Nephron (organoid): ENCODE data around the gene TLR2.
A peak's percentile ranks its signal among the peaks of the same experiment; 100 is the strongest.

Experiments used
- H3K27ac Mint-ChIP-seq, 3 experiments: 2 replicates each; pipeline ENCODE4 v1.8.0; 2020; ENCODE audit warnings: mixed read lengths in 3 of 3, mild to moderate bottlenecking in 2 of 3, moderate library complexity in 1 of 3
- H3K27me3 Mint-ChIP-seq: 2 replicates; pipeline ENCODE4 v1.8.0; 2021; ENCODE audit warnings: low read depth, mild to moderate bottlenecking, moderate library complexity, mixed read lengths
- H3K36me3 Mint-ChIP-seq: 2 replicates; pipeline ENCODE4 v1.8.0; 2020; ENCODE audit warnings: low read depth, mixed read lengths
- H3K4me1 Mint-ChIP-seq: 2 replicates; pipeline ENCODE4 v1.8.0; 2020; ENCODE audit warnings: mixed read lengths
- H3K4me3 Mint-ChIP-seq, 3 experiments: 2 replicates each; pipeline ENCODE4 v1.8.0; 2020; ENCODE audit warnings: mild to moderate bottlenecking in 3 of 3, mixed read lengths in 3 of 3, moderate library complexity in 2 of 3
- H3K9me3 Mint-ChIP-seq: 2 replicates; pipeline ENCODE4 v1.8.0; 2020; ENCODE audit warnings: mixed read lengths
- CTCF ChIP-seq, 3 experiments: fragments of 200-600 bp; sonication (generic); IDR thresholded peaks; one replicate each; pipeline ENCODE4 v1.5.0; 2021; ENCODE audit warnings: antibody characterized with exemption in 3 of 3; ENCODE audit not compliant: unreplicated experiment in 3 of 3

The TLR2 gene

GRCh38 chr4:153679486-153679885, 4.6 kb upstream of the TLR2 start:
- Mint-ChIP-seq H3K9me3 (peaks cover 27% of the 10 kb centered on the region), H3K36me3 (no peaks in the 10 kb centered on the region), H3K27me3 (peaks cover 25% of the 10 kb centered on the region), H3K4me1 (peaks cover 6% of the 10 kb centered on the region), H3K27ac (no peak overlapping the region), H3K4me3 (no peak overlapping the region)
- no peak for TF ChIP-seq CTCF (IDR thresholded peaks at IDR 0.05; ENCODE audit: unreplicated experiment in 3 of 3)

- peaks cover 14% of the 10 kb centered on the region for H3K36me3 Mint-ChIP-seq
- H3K4me3 Mint-ChIP-seq: peak overlapping the region; percentile 76 to 82 (median 80)
- TF ChIP-seq CTCF (IDR thresholded peaks at IDR 0.05; ENCODE audit: unreplicated experiment in 3 of 3): no peak
- peaks cover 9% of the 10 kb centered on the region for H3K4me1 Mint-ChIP-seq
- H3K27me3 Mint-ChIP-seq: peaks cover 39% of the 10 kb centered on the region
- peaks cover 27% of the 10 kb centered on the region for H3K9me3 Mint-ChIP-seq
- no peak overlapping the region for H3K27ac Mint-ChIP-seq
Observed at GRCh38 chr4:153683763-153684181, 308 bp upstream of the TLR2 start.

- Mint-ChIP-seq H3K9me3 (peaks cover 39% of the 10 kb centered on the region), H3K27me3 (peaks cover 43% of the 10 kb centered on the region), H3K4me3 (peak overlapping the region; percentile 84 to 89 (median 84)), H3K36me3 (peaks cover 22% of the 10 kb centered on the region), H3K4me1 (peaks cover 9% of the 10 kb centered on the region), H3K27ac (no peak overlapping the region)
- TF ChIP-seq CTCF (IDR thresholded peaks at IDR 0.05; ENCODE audit: unreplicated experiment in 3 of 3): no peak
Observed at GRCh38 chr4:153684971-153685371, 891 bp downstream of the TLR2 start.

- Mint-ChIP-seq H3K27ac (no peak overlapping the region), H3K4me1 (no peaks in the 10 kb centered on the region), H3K27me3 (peaks cover 3% of the 10 kb centered on the region), H3K4me3 (no peak overlapping the region), H3K9me3 (no peaks in the 10 kb centered on the region), H3K36me3 (no peaks in the 10 kb centered on the region)
- no peak for TF ChIP-seq CTCF (IDR thresholded peaks at IDR 0.05; ENCODE audit: unreplicated experiment in 3 of 3)
Observed at GRCh38 chr4:153704522-153704921, 20.4 kb downstream of the TLR2 start.

- TF ChIP-seq CTCF (IDR thresholded peaks at IDR 0.05; ENCODE audit: unreplicated experiment in 3 of 3): no peak
- Mint-ChIP-seq H3K36me3 (no peaks in the 10 kb centered on the region), H3K4me1 (no peaks in the 10 kb centered on the region)
Observed at GRCh38 chr4:153705743-153706468, 21.8 kb downstream of the TLR2 start.

GRCh38 chr4:153706519-153706918, 22.4 kb downstream of the TLR2 start:
- no peaks in the 10 kb centered on the region for H3K4me1 Mint-ChIP-seq
- no peak overlapping the region for H3K4me3 Mint-ChIP-seq
- no peak for TF ChIP-seq CTCF (IDR thresholded peaks at IDR 0.05; ENCODE audit: unreplicated experiment in 3 of 3)
- H3K36me3 Mint-ChIP-seq: no peaks in the 10 kb centered on the region
- H3K9me3 Mint-ChIP-seq: no peaks in the 10 kb centered on the region
- no peak overlapping the region for H3K27ac Mint-ChIP-seq
- no peaks in the 10 kb centered on the region for H3K27me3 Mint-ChIP-seq

More at GRCh38 chr4:153705743-153706468, 21.8 kb downstream of the TLR2 start:
- no peaks in the 10 kb centered on the region for H3K27me3 Mint-ChIP-seq
- no peak overlapping the region for H3K27ac Mint-ChIP-seq
- H3K4me3 Mint-ChIP-seq: no peak overlapping the region
- H3K9me3 Mint-ChIP-seq: no peaks in the 10 kb centered on the region
